PC-9 (cell line): ENCODE results near the gene RHOC. TPM values are rescaled to one million over a fixed set of nuclear protein-coding genes. Genes with fewer than 3 reads are reported as not detected.

Source experiments
- BruUV-seq: library from RNA; stranded (reverse); fragments of 400-500 nt; replicated peaks from 2 replicates; lab custom pipeline; 2021; lab: Mats Ljungman, UMichigan
- CTCF ChIA-PET: fragments of 300-600 bp; sonication (Branson Sonifier 250); formaldehyde crosslinking; loops from one replicate; lab custom pipeline; 2022; ENCODE audit warnings: antibody characterized with exemption; lab: Charles Lee
- POLR2A ChIA-PET: fragments of 300-600 bp; sonication (Branson Sonifier 250); formaldehyde crosslinking; loops from one replicate; lab custom pipeline; 2022; ENCODE audit warnings: antibody characterized with exemption; ENCODE audit not compliant: unreplicated experiment; lab: Charles Lee
- DNase-seq, 2 experiments: peaks; one replicate each; pipeline versions ENCODE4 v3.0.0 to v3.0.0-alpha.2; 2015 to 2022; ENCODE audit warnings: mixed read lengths in 1 of 2
- H2AFZ ChIP-seq: fragments of 200-600 bp; sonication (generic); 2 replicates; pipeline ENCODE4 v1.8.1; 2017; ENCODE audit warnings: antibody characterized with exemption
- H3F3A ChIP-seq: fragments of 200-600 bp; sonication (generic); 2 replicates; pipeline ENCODE4 v1.8.1; 2017; ENCODE audit warnings: antibody characterized with exemption, mild to moderate bottlenecking, low read depth; ENCODE audit not compliant: insufficient read depth
- H3K27ac ChIP-seq: fragments of 200-600 bp; sonication (generic); 2 replicates; pipeline ENCODE4 v1.6.1; 2016; ENCODE audit warnings: mixed run types
- H3K27me3 ChIP-seq: fragments of 200-600 bp; sonication (generic); 2 replicates; pipeline ENCODE4 v1.6.1; 2016; ENCODE audit warnings: low read depth, mixed run types; ENCODE audit not compliant: insufficient read depth
- H3K36me3 ChIP-seq: fragments of 200-600 bp; sonication (generic); 2 replicates; pipeline ENCODE4 v1.6.1; 2016; ENCODE audit warnings: low read depth, mixed run types
- H3K4me1 ChIP-seq: fragments of 200-600 bp; sonication (generic); replicated peaks from 2 replicates; pipeline ENCODE4 v1.6.1; 2016; ENCODE audit warnings: mixed run types; ENCODE audit not compliant: insufficient read depth
- H3K4me2 ChIP-seq: fragments of 200-600 bp; sonication (generic); 2 replicates; pipeline ENCODE4 v1.6.1; 2017; ENCODE audit warnings: mixed run types
- H3K4me3 ChIP-seq: fragments of 200-600 bp; sonication (generic); 2 replicates; pipeline ENCODE4 v1.6.1; 2016; ENCODE audit warnings: mixed run types
- H3K79me2 ChIP-seq: fragments of 200-600 bp; sonication (generic); 2 replicates; pipeline ENCODE4 v1.6.1; 2017; ENCODE audit warnings: low read depth, mixed run types
- H3K9me2 ChIP-seq: fragments of 200-600 bp; sonication (generic); 2 replicates; pipeline ENCODE4 v1.8.1; 2017; ENCODE audit warnings: mild to moderate bottlenecking; ENCODE audit not compliant: insufficient read depth
- H3K9me3 ChIP-seq: fragments of 200-600 bp; sonication (generic); 2 replicates; pipeline ENCODE4 v1.8.1; 2016; ENCODE audit warnings: low read depth; ENCODE audit not compliant: insufficient read depth
- H4K20me1 ChIP-seq: fragments of 200-600 bp; sonication (generic); 2 replicates; pipeline ENCODE4 v1.8.1; 2017; ENCODE audit not compliant: insufficient read depth
- EZH2 ChIP-seq: fragments of 200-600 bp; sonication (generic); IDR thresholded peaks from 2 replicates; pipeline ENCODE4 v1.8.0; 2017; ENCODE audit warnings: antibody characterized with exemption, low read depth
- intact Hi-C: fragments of 100-400 bp; cut with micrococcal nuclease; formaldehyde crosslinking; loops from one replicate; pipeline ENCODE4 v1.10.0; 2022; ENCODE audit not compliant: unreplicated experiment
- total RNA-seq: library from RNA; stranded (reverse); gene quantifications from 2 replicates; pipeline ENCODE4 v1.2.3, GENCODE V29; 2021
- TF ChIP-seq, protein P1 (sequence below): fragments of 200-600 bp; sonication (generic); conservative IDR thresholded peaks from 2 replicates; pipeline ENCODE4 v1.6.1; 2017; ENCODE audit warnings: mixed run types, antibody characterized with exemption, mild to moderate bottlenecking, moderate library complexity

The RHOC gene
- total RNA-seq, 1 experiment from 2014 or later, result 200 TPM

GRCh38 chr1:112687361-112687760, 19.6 kb downstream of the RHOC start:
- no peak overlapping the region for H3K4me2 ChIP-seq
- no TSS peak for BruUV-seq
- no peaks in the 10 kb centered on the region for H3F3A ChIP-seq
- no peak overlapping the region for H2AFZ ChIP-seq
- no peaks in the 10 kb centered on the region for H3K9me2 ChIP-seq
- no peak for TF ChIP-seq EZH2
- TF ChIP-seq, protein P1, sequence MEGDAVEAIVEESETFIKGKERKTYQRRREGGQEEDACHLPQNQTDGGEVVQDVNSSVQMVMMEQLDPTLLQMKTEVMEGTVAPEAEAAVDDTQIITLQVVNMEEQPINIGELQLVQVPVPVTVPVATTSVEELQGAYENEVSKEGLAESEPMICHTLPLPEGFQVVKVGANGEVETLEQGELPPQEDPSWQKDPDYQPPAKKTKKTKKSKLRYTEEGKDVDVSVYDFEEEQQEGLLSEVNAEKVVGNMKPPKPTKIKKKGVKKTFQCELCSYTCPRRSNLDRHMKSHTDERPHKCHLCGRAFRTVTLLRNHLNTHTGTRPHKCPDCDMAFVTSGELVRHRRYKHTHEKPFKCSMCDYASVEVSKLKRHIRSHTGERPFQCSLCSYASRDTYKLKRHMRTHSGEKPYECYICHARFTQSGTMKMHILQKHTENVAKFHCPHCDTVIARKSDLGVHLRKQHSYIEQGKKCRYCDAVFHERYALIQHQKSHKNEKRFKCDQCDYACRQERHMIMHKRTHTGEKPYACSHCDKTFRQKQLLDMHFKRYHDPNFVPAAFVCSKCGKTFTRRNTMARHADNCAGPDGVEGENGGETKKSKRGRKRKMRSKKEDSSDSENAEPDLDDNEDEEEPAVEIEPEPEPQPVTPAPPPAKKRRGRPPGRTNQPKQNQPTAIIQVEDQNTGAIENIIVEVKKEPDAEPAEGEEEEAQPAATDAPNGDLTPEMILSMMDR, result no peak
- no peaks in the 10 kb centered on the region for H3K27me3 ChIP-seq
- no peaks in the 10 kb centered on the region for H3K9me3 ChIP-seq
- 0 out of 2 replicates have a peak, but pooled peaks cover 7% of the 10 kb centered on the region for H3K79me2 ChIP-seq
- H3K36me3 ChIP-seq, result no peaks in the 10 kb centered on the region; the same call in 1 of the 2 replicates
- POLR2A ChIA-PET, result no interaction called here
- no peaks in the 10 kb centered on the region for H3K4me1 ChIP-seq
- H3K27ac ChIP-seq, result no peak overlapping the region
- intact Hi-C loops, result no loop called here
- CTCF ChIA-PET, result no interaction called here
- DNase-seq, result no peak
- H3K4me3 ChIP-seq, result no peak overlapping the region
- H4K20me1 ChIP-seq, result no peaks in the 10 kb centered on the region

- no TSS peak for BruUV-seq
- Histone ChIP-seq H3K4me1 (no peaks in the 10 kb centered on the region), H3K36me3 (no peaks in the 10 kb centered on the region; the same call in 1 of the 2 replicates), H3K27me3 (no peaks in the 10 kb centered on the region), H3K4me2 (no peak overlapping the region), H3K9me3 (no peaks in the 10 kb centered on the region), H3F3A (no peaks in the 10 kb centered on the region), H3K27ac (no peak overlapping the region), H3K79me2 (0 out of 2 replicates have a peak, but pooled peaks cover 7% of the 10 kb centered on the region), H3K9me2 (no peaks in the 10 kb centered on the region), H2AFZ (no peak overlapping the region), H3K4me3 (no peak overlapping the region), H4K20me1 (no peaks in the 10 kb centered on the region)
- DNase-seq, result no peak
- intact Hi-C loops, result no loop called here
- TF ChIP-seq EZH2, result no peak
- TF ChIP-seq, protein P1, result no peak
- CTCF ChIA-PET, result no interaction called here
- POLR2A ChIA-PET, result interaction anchor here (0.6 kb wide), 1 partner anchor 11 kb away, joined by 8 read pairs; no protein-coding TSS in a partner anchor
Measured at GRCh38 chr1:112686835-112687234, 20.1 kb downstream of the RHOC start.

DNA sequence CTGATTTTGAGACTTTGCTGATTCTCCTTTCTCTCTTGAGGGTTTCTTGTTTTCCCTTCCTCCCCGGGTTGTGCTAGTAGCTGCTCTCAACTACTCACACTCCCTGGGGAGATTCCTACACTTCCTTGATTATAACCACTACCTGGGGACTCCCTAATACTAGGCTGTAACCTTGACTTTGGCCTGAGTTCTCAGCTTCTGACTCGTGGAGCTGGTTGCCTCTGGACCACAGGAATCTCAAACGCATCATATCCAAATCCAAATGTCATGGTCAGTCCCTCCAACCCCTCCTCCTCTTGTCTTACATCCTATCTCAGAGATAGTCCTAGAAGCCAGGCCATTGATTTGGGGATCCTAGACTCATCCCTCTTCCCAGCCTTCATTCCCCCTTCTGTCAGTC, 20.5 kb downstream of the RHOC start:
- Histone ChIP-seq H3K27me3 (no peaks in the 10 kb centered on the region), H3K4me2 (no peak overlapping the region), H3K36me3 (no peaks in the 10 kb centered on the region; the same call in 1 of the 2 replicates), H3K4me1 (no peaks in the 10 kb centered on the region), H3K9me3 (no peaks in the 10 kb centered on the region), H3K9me2 (no peaks in the 10 kb centered on the region), H3K79me2 (0 out of 2 replicates have a peak, but pooled peaks cover 10% of the 10 kb centered on the region), H2AFZ (no peak overlapping the region), H3K27ac (no peak overlapping the region), H4K20me1 (no peaks in the 10 kb centered on the region), H3K4me3 (no peak overlapping the region), H3F3A (no peaks in the 10 kb centered on the region)
- ChIA-PET CTCF (no interaction called here), POLR2A (interaction anchor here (0.6 kb wide), 1 partner anchor 10 kb away, joined by 8 read pairs; no protein-coding TSS in a partner anchor)
- DNase-seq, result no peak
- no peak for TF ChIP-seq EZH2
- TF ChIP-seq, protein P1, result no peak
- intact Hi-C loops, result no loop called here
- BruUV-seq, result no TSS peak
